ENCODE measurements around the gene FUS.

GRCh38 chr16:31145398-31145990 is 34.4 kb upstream of the FUS start:
- TF ChIP-seq ZNF274 (IDR thresholded peaks at IDR 0.05; ENCODE audit: low read depth, low read length) (no peak), SUZ12 (IDR thresholded peaks at IDR 0.05; ENCODE audit: extremely low read depth, insufficient read depth, insufficient read length) (no peak)

Measured in NT2/D1 (cell line).